Left lung (tissue), 10 donors: ENCODE measurements around the gene B4GALNT2. TPM values are rescaled to one million over a fixed set of nuclear protein-coding genes. Genes with fewer than 3 reads are reported as not detected.

ENCODE experiments used
- ATAC-seq: fragments of 200-7000 bp; cut with Tn5 transposase; one replicate; pipeline ENCODE4 v1.9.1; 2020; ENCODE audit warnings: moderate library complexity
- DNase-seq, 4 donors: peaks; one replicate each; pipeline ENCODE4 v3.0.0-alpha.2; 2013 to 2020
- H3K27ac ChIP-seq, 2 donors: fragments of 200-600 bp; sonication (generic) in 1 of 2; one replicate each; pipeline versions ENCODE4 v1.5.0 to v1.8.0; 2020 to 2021
- H3K27me3 ChIP-seq, 2 donors: fragments of 200-600 bp; sonication (generic) in 1 of 2; one replicate each; pipeline versions ENCODE4 v1.5.0 to v1.8.0; 2020 to 2021
- H3K36me3 ChIP-seq, 2 donors: fragments of 200-600 bp; sonication (generic) in 1 of 2; one replicate each; pipeline versions ENCODE4 v1.5.0 to v1.8.0; 2020 to 2021
- H3K4me1 ChIP-seq, 2 donors: fragments of 200-600 bp; one replicate each; pipeline ENCODE4 v1.8.0; 2021
- H3K4me3 ChIP-seq, 2 donors: fragments of 200-600 bp; sonication (generic) in 1 of 2; one replicate each; pipeline versions ENCODE4 v1.5.0 to v1.8.0; 2020 to 2021; ENCODE audit warnings: mild to moderate bottlenecking in 1 of 2
- H3K9me3 ChIP-seq, 2 donors: fragments of 200-600 bp; sonication (generic) in 1 of 2; one replicate each; pipeline versions ENCODE4 v1.5.0 to v1.8.0; 2020 to 2021
- intact Hi-C, 2 donors: fragments of 100-400 bp; cut with DNase I; formaldehyde crosslinking; loops; one replicate each; pipeline versions ENCODE4 v1.11.2 to v1.14.2; 2022
- polyA plus RNA-seq, 6 donors: library from polyadenylated mRNA; unstranded; fragments of 120-200 nt; gene quantifications; one replicate each; pipeline ENCODE4 v1.2.1, GENCODE V29; 2013; ENCODE audit not compliant: insufficient read length in 6 of 6
- total RNA-seq, 2 donors: library from RNA; stranded (reverse); fragmentation: NEBNext Ultra II Directional; extraction: Animal tissue kit (Norgen Biotek cat#: 25700); gene quantifications; one replicate each; pipeline ENCODE4 v1.2.1, GENCODE V29; 2021
- TF ChIP-seq, protein P1 (sequence below), 2 donors: fragments of 200-600 bp; sonication (generic) in 1 of 2; IDR thresholded peaks; one replicate each; pipeline versions ENCODE4 v1.5.0 to v1.8.0; 2021; ENCODE audit warnings: antibody characterized with exemption in 2 of 2
- donor health status: DM: no; HTN: yes; CAD: no.
- donor health status: DM: no; HTN: no; CAD: no.

Gene B4GALNT2
- total and polyA plus RNA-seq, 8 donors = 0.16 to 0.87 (median 0.58) TPM

GRCh38 chr17:49196520-49196919 is 64.0 kb downstream of the B4GALNT2 start:
- Histone ChIP-seq H3K36me3 (no peaks in the 10 kb centered on the region), H3K4me3 (no peak overlapping the region), H3K9me3 (no peaks in the 10 kb centered on the region), H3K4me1 (peaks cover 0 to 13% of the 10 kb centered on the region in 2 donors), H3K27ac (no peak overlapping the region), H3K27me3 (no peaks in the 10 kb centered on the region)
- DNase-seq (no peak), ATAC-seq (no peak)
- intact Hi-C loops = no loop called here
- TF ChIP-seq, protein P1, sequence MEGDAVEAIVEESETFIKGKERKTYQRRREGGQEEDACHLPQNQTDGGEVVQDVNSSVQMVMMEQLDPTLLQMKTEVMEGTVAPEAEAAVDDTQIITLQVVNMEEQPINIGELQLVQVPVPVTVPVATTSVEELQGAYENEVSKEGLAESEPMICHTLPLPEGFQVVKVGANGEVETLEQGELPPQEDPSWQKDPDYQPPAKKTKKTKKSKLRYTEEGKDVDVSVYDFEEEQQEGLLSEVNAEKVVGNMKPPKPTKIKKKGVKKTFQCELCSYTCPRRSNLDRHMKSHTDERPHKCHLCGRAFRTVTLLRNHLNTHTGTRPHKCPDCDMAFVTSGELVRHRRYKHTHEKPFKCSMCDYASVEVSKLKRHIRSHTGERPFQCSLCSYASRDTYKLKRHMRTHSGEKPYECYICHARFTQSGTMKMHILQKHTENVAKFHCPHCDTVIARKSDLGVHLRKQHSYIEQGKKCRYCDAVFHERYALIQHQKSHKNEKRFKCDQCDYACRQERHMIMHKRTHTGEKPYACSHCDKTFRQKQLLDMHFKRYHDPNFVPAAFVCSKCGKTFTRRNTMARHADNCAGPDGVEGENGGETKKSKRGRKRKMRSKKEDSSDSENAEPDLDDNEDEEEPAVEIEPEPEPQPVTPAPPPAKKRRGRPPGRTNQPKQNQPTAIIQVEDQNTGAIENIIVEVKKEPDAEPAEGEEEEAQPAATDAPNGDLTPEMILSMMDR (IDR thresholded peaks at IDR 0.05) = no peak

DNA sequence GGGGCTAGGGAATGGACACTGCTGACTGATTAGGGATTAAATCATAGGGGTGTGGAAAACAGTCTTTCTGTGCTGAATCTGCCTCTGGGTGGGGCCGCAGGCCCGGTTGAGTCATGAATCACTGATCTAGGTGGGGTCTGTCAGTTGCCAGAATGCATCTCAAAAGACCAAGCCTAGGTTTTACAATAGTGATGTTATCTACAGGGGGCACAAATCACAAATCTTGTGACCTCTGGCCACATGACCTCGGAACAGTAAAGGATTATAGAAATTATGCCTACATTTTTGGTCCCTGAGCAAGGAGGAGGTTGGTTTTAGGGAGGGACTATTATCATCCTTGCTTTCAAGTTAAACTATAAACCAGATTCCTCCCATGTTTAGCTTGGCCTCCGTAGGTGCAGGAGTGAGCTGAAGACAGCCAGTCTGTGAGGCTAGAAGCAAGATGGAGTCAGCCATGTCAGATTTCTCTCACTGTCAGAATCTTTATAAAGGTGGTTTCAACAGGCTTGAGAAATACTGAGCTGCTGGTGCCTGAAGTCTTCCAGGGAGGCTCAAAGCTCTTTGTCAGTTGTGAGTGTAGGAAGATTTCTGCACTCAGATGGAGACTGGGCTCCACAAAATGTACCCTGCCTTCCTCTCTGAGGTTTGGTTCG is 64.9 kb downstream of the B4GALNT2 start:
- Histone ChIP-seq H3K27ac (no peak overlapping the region), H3K27me3 (no peaks in the 10 kb centered on the region), H3K36me3 (no peaks in the 10 kb centered on the region), H3K4me1 (peaks cover 0 to 7% of the 10 kb centered on the region in 2 donors), H3K4me3 (no peak overlapping the region), H3K9me3 (no peaks in the 10 kb centered on the region)
- intact Hi-C loops = no loop called here
- no peak for ATAC-seq
- no peak for DNase-seq
- TF ChIP-seq, protein P1 (IDR thresholded peaks at IDR 0.05) = no peak

DNA sequence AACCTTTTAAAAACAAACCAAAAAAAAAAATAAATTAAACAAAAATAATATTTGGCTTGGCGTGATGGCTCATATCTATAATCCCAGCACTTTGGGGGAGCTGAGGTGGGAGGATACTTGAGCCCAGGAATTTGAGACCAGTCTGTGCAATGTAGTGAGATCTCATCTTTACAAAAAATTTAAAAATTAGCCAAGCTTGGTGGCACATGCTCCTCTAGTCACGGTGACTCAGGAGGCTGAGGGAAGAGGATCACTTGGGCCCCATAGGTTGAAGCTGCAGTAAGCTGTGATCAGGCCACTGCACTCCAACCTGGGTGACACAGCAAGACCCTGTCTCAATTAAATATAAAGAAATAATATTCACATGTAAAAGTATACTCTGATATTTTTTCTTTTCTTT is 65.6 kb downstream of the B4GALNT2 start:
- H3K4me1 ChIP-seq = peaks cover 0 to 7% of the 10 kb centered on the region in 2 donors

GRCh38 chr17:49200423-49201083 is 68.0 kb downstream of the B4GALNT2 start:
- Histone ChIP-seq H3K9me3 (no peaks in the 10 kb centered on the region), H3K4me3 (no peak overlapping the region), H3K27me3 (no peaks in the 10 kb centered on the region), H3K36me3 (no peaks in the 10 kb centered on the region), H3K4me1 (no peaks in the 10 kb centered on the region), H3K27ac (no peak overlapping the region)
- intact Hi-C loops = no loop called here
- TF ChIP-seq, protein P1 (IDR thresholded peaks at IDR 0.05) = no peak
- no peak for ATAC-seq
- DNase-seq = no peak

More for the DNA sequence above, 65.6 kb downstream of the B4GALNT2 start:
- ATAC-seq = no peak
- H3K27ac ChIP-seq = no peak overlapping the region
- no peaks in the 10 kb centered on the region for H3K9me3 ChIP-seq
- no peak overlapping the region for H3K4me3 ChIP-seq
- intact Hi-C loops = no loop called here
- TF ChIP-seq, protein P1 (IDR thresholded peaks at IDR 0.05) = no peak
- no peak for DNase-seq
- H3K36me3 ChIP-seq = no peaks in the 10 kb centered on the region
- H3K27me3 ChIP-seq = no peaks in the 10 kb centered on the region

- no peaks in the 10 kb centered on the region for H3K9me3 ChIP-seq
- TF ChIP-seq, protein P1 (IDR thresholded peaks at IDR 0.05) = no peak
- H3K4me3 ChIP-seq = no peak overlapping the region
- H3K4me1 ChIP-seq = no peaks in the 10 kb centered on the region
- H3K36me3 ChIP-seq = no peaks in the 10 kb centered on the region
- DNase-seq = no peak
- intact Hi-C loops = no loop called here
- no peak overlapping the region for H3K27ac ChIP-seq
- no peak for ATAC-seq
- no peaks in the 10 kb centered on the region for H3K27me3 ChIP-seq
Observed at GRCh38 chr17:49201481-49201927, 68.9 kb downstream of the B4GALNT2 start.
